Uterus (tissue), 4 donors: ENCODE data around the gene CERS6. TPM values are rescaled to one million over a fixed set of nuclear protein-coding genes. Genes with fewer than 3 reads are reported as not detected.
A peak's percentile ranks its signal among the peaks of the same experiment; 100 is the strongest.

Experiments used
- DNase-seq, 2 donors: peaks; one replicate each; pipeline ENCODE4 v3.0.0-alpha.2; 2019 to 2020
- H3K27ac ChIP-seq, 2 donors: fragments of 200-600 bp; sonication (generic); 1 replicate in 1 of 2; 2 replicates in 1 of 2; pipeline ENCODE4 v1.5.1; 2016 to 2018
- H3K27me3 ChIP-seq, 2 donors: fragments of 200-600 bp; sonication (generic); one replicate each; pipeline ENCODE4 v1.5.1; 2018 to 2019; ENCODE audit warnings: control low read depth in 1 of 2
- H3K36me3 ChIP-seq, 2 donors: fragments of 200-600 bp; sonication (generic); one replicate each; pipeline ENCODE4 v1.5.1; 2019; ENCODE audit warnings: control low read depth in 1 of 2
- H3K4me1 ChIP-seq, 2 donors: fragments of 200-600 bp; sonication (generic); one replicate each; pipeline ENCODE4 v1.5.1; 2018 to 2019; ENCODE audit warnings: control low read depth in 1 of 2
- H3K4me3 ChIP-seq, 2 donors: fragments of 200-600 bp; sonication (generic); 1 replicate in 1 of 2; 2 replicates in 1 of 2; pipeline ENCODE4 v1.5.1; 2018 to 2019; ENCODE audit warnings: mild to moderate bottlenecking in 1 of 2
- H3K9me3 ChIP-seq, 2 donors: fragments of 200-600 bp; sonication (generic); one replicate each; pipeline ENCODE4 v1.5.1; 2019; ENCODE audit warnings: control low read depth in 1 of 2
- CTCF ChIP-seq, 4 experiments: fragments of 200-600 bp in 2 of 4; fragments of 450-650 bp in 2 of 4; sonication (generic) in 2 of 4; IDR thresholded peaks; one replicate each; pipeline ENCODE4 v1.5.1; 2016 to 2019; ENCODE audit warnings: antibody characterized with exemption in 4 of 4, mild to moderate bottlenecking in 2 of 4, moderate library complexity in 1 of 4
- POLR2A ChIP-seq, 2 donors: fragments of 450-650 bp; IDR thresholded peaks; one replicate each; pipeline ENCODE4 v1.6.1; 2016; ENCODE audit warnings: antibody characterized with exemption in 2 of 2, mild to moderate bottlenecking in 1 of 2, moderate library complexity in 1 of 2
- intact Hi-C: fragments of 100-400 bp; cut with DNase I; formaldehyde crosslinking; loops from one replicate; pipeline ENCODE4 v1.15.1; 2023; ENCODE audit warnings: low total_unique reads
- total RNA-seq, 4 donors: library from RNA; depleted of rRNA in 3 of 4; stranded (reverse); fragments of >200 nt in 3 of 4; gene quantifications; one replicate each; pipeline versions ENCODE4 v1.1.0 to v1.2.4, GENCODE V29; 2014 to 2023
- donor health status: DM: yes; HTN: yes; CAD: no.

CERS6 gene
- total RNA-seq, 4 donors from 2014 or later: 20.0 to 47.2 (median 26.6) TPM

GRCh38 chr2:168564641-168565040 lies 108.6 kb downstream of the CERS6 start:
- H3K36me3 ChIP-seq: no peaks in the 10 kb centered on the region
- no peaks in the 10 kb centered on the region for H3K27me3 ChIP-seq
- intact Hi-C loops: no loop called here
- H3K27ac ChIP-seq: peak overlapping the region in 1 of 2 donors; percentile 28
- H3K4me3 ChIP-seq: no peak overlapping the region
- TF ChIP-seq CTCF (IDR thresholded peaks at IDR 0.05) (no peak), POLR2A (IDR thresholded peaks at IDR 0.05) (no peak)
- DNase-seq: no peak
- peaks cover 0 to 8% of the 10 kb centered on the region in 2 donors for H3K4me1 ChIP-seq
- no peaks in the 10 kb centered on the region for H3K9me3 ChIP-seq

DNA sequence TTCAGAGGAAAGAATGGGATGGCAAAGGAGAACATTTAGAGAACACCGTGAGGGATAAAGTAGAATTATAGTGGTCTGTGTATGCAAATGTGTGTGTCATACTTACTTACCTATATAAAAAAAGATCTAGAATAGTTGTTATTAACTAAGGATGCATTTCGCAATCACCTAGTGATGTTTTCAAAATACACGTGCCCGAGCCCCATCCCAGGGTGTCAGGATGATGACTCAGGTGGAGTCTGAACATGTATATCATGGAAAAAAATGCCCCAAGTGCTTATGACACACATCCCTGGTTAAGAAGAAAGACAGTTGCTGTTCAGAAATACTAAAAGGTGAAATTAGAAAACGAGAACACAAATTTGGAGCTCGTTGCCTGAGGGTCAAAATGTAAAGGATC lies 109.0 kb downstream of the CERS6 start:
- TF ChIP-seq CTCF (IDR thresholded peaks at IDR 0.05): no peak
- no peak for TF ChIP-seq POLR2A (IDR thresholded peaks at IDR 0.05)
- Histone ChIP-seq H3K9me3 (no peaks in the 10 kb centered on the region), H3K27ac (peak overlapping the region in 1 of 2 donors; percentile 28), H3K36me3 (no peaks in the 10 kb centered on the region), H3K4me1 (peaks cover 0 to 8% of the 10 kb centered on the region in 2 donors), H3K27me3 (no peaks in the 10 kb centered on the region), H3K4me3 (no peak overlapping the region)
- peak in 1 of 2 donors; percentile 39 for DNase-seq
- intact Hi-C loops: no loop called here

DNA sequence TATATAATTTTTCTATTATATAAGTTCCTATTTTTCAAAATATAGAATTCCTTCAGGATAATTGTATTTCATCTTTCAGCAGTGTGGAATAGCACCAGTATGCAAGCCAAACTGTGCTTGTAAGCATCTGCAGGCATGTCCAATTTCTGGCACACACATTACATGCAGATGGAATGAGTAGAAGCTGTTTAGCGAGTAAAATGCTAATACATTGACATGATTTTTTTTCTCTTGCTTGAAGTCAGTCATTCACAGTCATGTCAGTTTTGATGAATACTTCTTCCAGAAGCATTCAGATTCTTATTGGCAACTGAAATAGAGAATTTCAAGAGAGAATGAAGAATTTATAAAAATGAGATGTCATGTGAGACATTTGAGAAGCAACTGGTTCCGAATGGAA lies 109.4 kb downstream of the CERS6 start:
- TF ChIP-seq POLR2A (IDR thresholded peaks at IDR 0.05) (no peak), CTCF (IDR thresholded peaks at IDR 0.05) (no peak)
- peaks cover 0 to 8% of the 10 kb centered on the region in 2 donors for H3K4me1 ChIP-seq
- H3K27ac ChIP-seq: no peak overlapping the region
- H3K27me3 ChIP-seq: no peaks in the 10 kb centered on the region
- no peak for DNase-seq
- intact Hi-C loops: no loop called here
- H3K9me3 ChIP-seq: no peaks in the 10 kb centered on the region
- no peaks in the 10 kb centered on the region for H3K36me3 ChIP-seq
- no peak overlapping the region for H3K4me3 ChIP-seq

DNA sequence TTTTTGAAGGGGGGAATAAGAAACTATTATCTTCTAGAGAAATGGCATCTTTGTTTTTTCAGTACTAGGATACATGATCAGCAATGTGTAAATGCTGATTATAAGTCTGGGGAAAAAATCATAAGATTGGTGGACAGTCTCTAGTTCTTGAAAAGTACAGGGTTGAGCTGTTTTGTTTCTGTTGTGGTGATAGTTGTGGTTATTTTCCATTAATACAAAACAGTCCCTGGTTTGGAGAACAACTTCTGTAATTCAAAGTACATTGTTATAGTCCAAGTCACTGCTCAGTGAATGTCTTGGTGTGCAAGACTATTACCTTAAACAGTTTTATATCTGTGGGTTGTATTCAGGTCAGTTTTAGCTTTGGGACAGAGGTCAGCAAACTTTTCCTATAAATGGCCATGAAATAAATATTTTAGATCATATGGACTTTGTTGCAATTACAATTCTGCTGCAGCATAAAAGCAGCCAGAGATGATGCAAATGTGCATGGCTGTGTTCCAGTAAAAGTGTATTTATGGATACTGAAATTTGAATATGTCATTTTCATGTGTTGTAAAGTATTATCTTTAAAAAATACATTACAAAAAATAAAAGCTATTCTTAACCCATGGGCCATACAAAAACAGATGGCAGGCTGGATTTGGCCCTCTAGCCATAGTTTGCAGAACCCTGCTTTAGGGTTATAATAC lies 111.0 kb downstream of the CERS6 start:
- no peak overlapping the region for H3K27ac ChIP-seq
- TF ChIP-seq POLR2A (IDR thresholded peaks at IDR 0.05) (no peak), CTCF (IDR thresholded peaks at IDR 0.05) (no peak)
- no peak for DNase-seq
- intact Hi-C loops: no loop called here
- peaks cover 0 to 8% of the 10 kb centered on the region in 2 donors for H3K4me1 ChIP-seq
- no peak overlapping the region for H3K4me3 ChIP-seq
- H3K9me3 ChIP-seq: no peaks in the 10 kb centered on the region
- H3K27me3 ChIP-seq: no peaks in the 10 kb centered on the region
- H3K36me3 ChIP-seq: no peaks in the 10 kb centered on the region

DNA sequence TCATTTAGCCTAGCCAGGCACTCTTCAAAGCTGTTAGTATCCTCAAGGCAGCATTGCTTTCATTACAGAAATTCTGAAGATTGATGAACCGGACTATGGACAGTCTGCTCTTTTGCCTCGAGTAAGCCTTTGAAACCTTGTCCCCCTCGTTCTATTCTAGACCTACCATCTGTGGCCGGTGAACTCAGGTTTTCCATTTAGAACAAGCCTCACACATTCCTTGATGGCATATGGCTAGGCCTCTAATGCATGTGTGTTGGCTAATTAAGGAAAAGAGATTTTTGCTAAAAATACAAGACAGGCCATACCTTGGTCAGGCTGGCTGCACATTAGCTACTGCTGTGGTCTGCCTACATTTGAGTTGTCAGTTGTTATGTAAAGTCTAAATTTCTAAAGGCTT lies 111.8 kb downstream of the CERS6 start:
- Histone ChIP-seq H3K36me3 (no peaks in the 10 kb centered on the region), H3K4me1 (peaks cover 0 to 8% of the 10 kb centered on the region in 2 donors), H3K9me3 (no peaks in the 10 kb centered on the region), H3K4me3 (no peak overlapping the region), H3K27me3 (no peaks in the 10 kb centered on the region), H3K27ac (no peak overlapping the region)
- intact Hi-C loops: no loop called here
- DNase-seq: no peak
- TF ChIP-seq CTCF (IDR thresholded peaks at IDR 0.05) (no peak), POLR2A (IDR thresholded peaks at IDR 0.05) (no peak)
